K562 (cell line): ENCODE results near the gene GPATCH4. TPM values are rescaled to one million over a fixed set of nuclear protein-coding genes. Genes with fewer than 3 reads are reported as not detected.

Experiments used
- ATAC-seq: fragments of 200-7000 bp; cut with Tn5 transposase; 3 replicates; pipeline ENCODE4 v1.9.1; 2020; ENCODE audit warnings: moderate library complexity
- BruUV-seq: library from RNA; stranded (reverse); fragments of 400-500 nt; replicated peaks from 2 replicates; lab custom pipeline; 2021; lab: Mats Ljungman, UMichigan
- CTCF ChIA-PET: fragments of 300-600 bp; formaldehyde crosslinking; extraction: SDS; loops from one replicate; lab custom pipeline; 2021; ENCODE audit warnings: low intra/inter-chr PET ratio; lab: Yijun Ruan, JAX
- POLR2A ChIA-PET: fragments of 300-600, 350-650 bp; sonication (Branson Sonifier 250); formaldehyde crosslinking; extraction: SDS; loops from one replicate; lab custom pipeline; 2021; ENCODE audit warnings: antibody characterized with exemption, inconsistent platforms; lab: Yijun Ruan, JAX
- DNase-seq, 4 experiments: peaks; one replicate each; pipeline versions ENCODE4 v3.0.0 to v3.0.0-alpha.2; 2011 to 2018; ENCODE audit warnings: low spot score in 3 of 4, mixed read lengths in 3 of 4; ENCODE audit errors: extremely low read depth in 1 of 4
- FAIRE-seq: peaks from 2 replicates; lab custom pipeline; 2011; peaks lifted over from hg19 to GRCh38; lab: Jason Lieb, UNC
- H2AFZ ChIP-seq: 2 replicates; pipeline ENCODE4 v1.6.0; 2011; ENCODE audit warnings: low read depth, low read length, control low read depth, inconsistent platforms
- H3K27ac ChIP-seq: fragments of 200-600 bp; 3 replicates; pipeline ENCODE4 v1.8.0; 2011; ENCODE audit warnings: low read depth, mild to moderate bottlenecking, control low read depth, inconsistent platforms, low read length, moderate library complexity, mixed read lengths; ENCODE audit errors: extremely low read depth
- H3K27me3 ChIP-seq, 2 experiments: fragments of 300-600 bp in 1 of 2; 2 replicates in 1 of 2; 3 replicates in 1 of 2; pipeline versions ENCODE4 v1.6.0 to v1.8.0; 2011; ENCODE audit warnings: inconsistent platforms in 2 of 2, low read length in 2 of 2, mild to moderate bottlenecking in 1 of 2, mixed read lengths in 1 of 2, moderate library complexity in 1 of 2; ENCODE audit not compliant: control insufficient read depth in 2 of 2, insufficient read depth in 2 of 2
- H3K36me3 ChIP-seq: fragments of 300-600 bp; 3 replicates; pipeline ENCODE4 v1.8.0; 2011; ENCODE audit warnings: mild to moderate bottlenecking, low read length, inconsistent platforms; ENCODE audit not compliant: control insufficient read depth, insufficient read depth
- H3K4me1 ChIP-seq, 2 experiments: fragments of 200-600 bp in 1 of 2; replicated peaks in 1 of 2; 2 replicates in 1 of 2; 3 replicates in 1 of 2; pipeline versions ENCODE4 v1.5.1 to v1.8.0; 2011; ENCODE audit warnings: inconsistent platforms in 2 of 2, low read length in 2 of 2, mild to moderate bottlenecking in 1 of 2, mixed read lengths in 1 of 2, moderate library complexity in 1 of 2; ENCODE audit not compliant: control insufficient read depth in 2 of 2, insufficient read depth in 2 of 2
- H3K4me2 ChIP-seq: 2 replicates; pipeline ENCODE4 v1.6.1; 2011; ENCODE audit warnings: low read length, control low read depth, inconsistent platforms, mixed read lengths; ENCODE audit not compliant: insufficient read depth
- H3K4me3 ChIP-seq: fragments of 200-600 bp; sonication (generic), shearing (Covaris generic); 2 replicates; pipeline ENCODE4 v1.5.1; 2016; ENCODE audit warnings: control low read depth, inconsistent platforms
- H3K79me2 ChIP-seq: fragments of 200-600 bp; 3 replicates; pipeline ENCODE4 v1.8.0; 2011; ENCODE audit warnings: low read length, inconsistent platforms; ENCODE audit not compliant: control insufficient read depth, insufficient read depth
- H3K9ac ChIP-seq, 2 experiments: 2 replicates each; pipeline versions ENCODE4 v1.6.0 to v1.6.1; 2011; ENCODE audit warnings: low read depth in 2 of 2, low read length in 2 of 2, control low read depth in 1 of 2, inconsistent platforms in 1 of 2, mild to moderate bottlenecking in 1 of 2, mixed read lengths in 1 of 2; ENCODE audit not compliant: insufficient read depth in 1 of 2
- H3K9me1 ChIP-seq: one replicate; pipeline ENCODE4 v1.6.0; 2011; ENCODE audit warnings: inconsistent platforms, mild to moderate bottlenecking, low read length, moderate library complexity; ENCODE audit not compliant: control insufficient read depth, insufficient read depth
- H3K9me3 ChIP-seq: replicated peaks from 2 replicates; pipeline ENCODE4 v1.5.1; 2011; ENCODE audit warnings: low read depth, low read length, inconsistent platforms; ENCODE audit not compliant: control insufficient read depth, insufficient read depth
- H4K20me1 ChIP-seq: replicated peaks from 2 replicates; pipeline ENCODE4 v1.6.1; 2011; ENCODE audit warnings: low read length, inconsistent platforms, mixed read lengths; ENCODE audit not compliant: control insufficient read depth, insufficient read depth
- E2F3 ChIP-seq: fragments of 250-450 bp; sonication (Bioruptor Pico); IDR thresholded peaks from 2 replicates; pipeline ENCODE4 v1.4.0; 2020; ENCODE audit warnings: mild to moderate bottlenecking
- GABPB2 ChIP-seq: fragments of 250-450 bp; sonication (Bioruptor Pico); conservative IDR thresholded peaks from 2 replicates; pipeline ENCODE4 v1.5.1; 2021; ENCODE audit warnings: mild to moderate bottlenecking
- KDM1A ChIP-seq, 2 experiments: fragments of 450-650 bp; IDR thresholded peaks; 2 replicates each; pipeline ENCODE4 v1.6.1; 2016; ENCODE audit warnings: mild to moderate bottlenecking in 2 of 2
- MED1 ChIP-seq: sonication (generic); formaldehyde crosslinking; IDR thresholded peaks from 2 replicates; pipeline ENCODE4 v1.8.1; 2023; ENCODE audit warnings: missing genetic modification reagents, borderline replicate concordance
- POLR2A ChIP-seq: fragments of 450-650 bp; conservative IDR thresholded peaks from 2 replicates; pipeline ENCODE4 v1.6.1; 2016
- TRIM24 ChIP-seq, 2 experiments: fragments of 450-650 bp; IDR thresholded peaks; 2 replicates each; pipeline ENCODE4 v1.6.1; 2016
- ZBTB1 ChIP-seq: sonication (generic); formaldehyde crosslinking; IDR thresholded peaks from 2 replicates; pipeline ENCODE4 v1.8.1; 2023; ENCODE audit warnings: missing genetic modification reagents, low read depth, mild to moderate bottlenecking, borderline replicate concordance
- ZBTB17 ChIP-seq: fragments of 450-650 bp; formaldehyde crosslinking; IDR thresholded peaks from 2 replicates; pipeline ENCODE4 v1.4.0; 2020; ENCODE audit warnings: mild to moderate bottlenecking
- ZNF175 ChIP-seq: fragments of 200-800 bp; sonication (Bioruptor generic); IDR thresholded peaks from 2 replicates; pipeline ENCODE4 v1.6.1; 2016; ENCODE audit warnings: low read depth, mild to moderate bottlenecking, missing genetic modification characterization, missing compliant biosample characterization
- ZNF232 ChIP-seq: sonication (generic); formaldehyde crosslinking; IDR thresholded peaks from 2 replicates; pipeline ENCODE4 v1.8.0; 2022; ENCODE audit warnings: mild to moderate bottlenecking, missing genetic modification reagents
- ZNF239 ChIP-seq: fragments of 250-450 bp; sonication (Bioruptor Pico); IDR thresholded peaks from 2 replicates; pipeline ENCODE4 v1.4.0; 2020; ENCODE audit warnings: mild to moderate bottlenecking
- WGBS: fragments of 100-300 bp; shearing (Covaris generic); methylation state at CpG from one replicate; pipeline ENCODE4 v1.1.6; 2016; ENCODE audit warnings: low coverage, mixed read lengths; ENCODE audit not compliant: insufficient coverage; ENCODE audit errors: missing lambda C conversion rate; 5-methylcytosine and 5-hydroxymethylcytosine counted together
- in situ Hi-C: fragments of 300-500 bp; cut with MboI; formaldehyde crosslinking; loops from 4 replicates; pipeline ENCODE4 v1.15.0; 2018; ENCODE audit warnings: inconsistent platforms, mixed read lengths
- intact Hi-C: fragments of 100-400 bp; cut with micrococcal nuclease; formaldehyde crosslinking; loops from 2 replicates; pipeline ENCODE4 v1.14.2; 2022
- polyA plus RNA-seq, 8 experiments: library from polyadenylated mRNA; depleted of rRNA in 4 of 8; stranded (reverse) in 5 of 8; unstranded in 3 of 8; fragments of >200 nt; fragmentation: Nextera tagmentation in 2 of 8; fragmentation: Illumina TruSeq in 1 of 8; extraction: Ambion mirVana in 2 of 8; extraction: Trizol in 1 of 8; gene quantifications; 2 replicates each; pipeline versions ENCODE4 v1.2.1 to v1.2.3, GENCODE V29; 2011 to 2014; ENCODE audit warnings: inconsistent platforms in 1 of 8, missing spikeins in 1 of 8
- total RNA-seq, 7 experiments: library from RNA; depleted of rRNA in 6 of 7; stranded (reverse); fragments of >200 nt in 6 of 7; fragmentation: Illumina TruSeq in 2 of 7; extraction: Trizol in 2 of 7; gene quantifications; 2 replicates each; pipeline versions ENCODE4 v1.2.1 to v1.2.3, GENCODE V29; 2011 to 2021; ENCODE audit warnings: low replicate concordance in 1 of 7
- TF ChIP-seq, protein P1 (sequence below): sonication (generic); formaldehyde crosslinking; IDR thresholded peaks from 2 replicates; pipeline ENCODE4 v1.8.1; 2023; ENCODE audit warnings: mild to moderate bottlenecking, missing genetic modification reagents
- TF ChIP-seq, protein P2 (sequence below): fragments of 450-650 bp; IDR thresholded peaks from 2 replicates; pipeline ENCODE4 v1.6.1; 2016; ENCODE audit warnings: mild to moderate bottlenecking
- TF ChIP-seq, protein P3 (sequence below): fragments of 250-450 bp; sonication (Bioruptor Pico); IDR thresholded peaks from 2 replicates; pipeline ENCODE4 v1.9.0; 2021; ENCODE audit warnings: mild to moderate bottlenecking

Gene GPATCH4
- total and polyA plus RNA-seq, 9 of the 15 experiments (the other 6 are each of a cell fraction or from before 2014, with no cell fraction given) = 43.7 to 105 (median 76.5) TPM

DNA sequence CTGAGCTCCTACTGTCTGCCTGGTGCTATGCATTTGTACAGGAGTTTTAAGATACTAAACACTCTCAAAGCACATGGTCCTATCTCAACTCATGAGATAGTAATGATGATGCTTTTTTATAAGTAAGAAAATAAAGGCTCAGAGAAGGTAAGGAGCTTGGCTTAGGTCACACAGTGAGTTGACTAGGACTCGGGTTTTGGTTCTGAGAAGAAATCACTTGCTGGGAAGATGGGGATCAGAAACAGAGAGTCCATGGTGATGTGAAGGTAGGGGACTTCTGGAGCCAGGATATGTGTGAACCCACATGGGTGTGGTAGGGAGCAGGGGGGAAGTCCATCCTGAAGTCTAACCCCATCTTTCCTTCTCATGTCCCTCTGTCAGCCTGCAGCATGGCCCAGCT is 44.4 kb upstream of the GPATCH4 start:
- TF ChIP-seq MED1 (CRISPR knock-in tag) = no peak
- TF ChIP-seq POLR2A = 0 out of 2 replicates have a peak, but pooled peaks have one; percentile 3
- TF ChIP-seq E2F3 (CRISPR knock-in tag) = no peak
- H3K27ac ChIP-seq = no peak overlapping the region
- FAIRE-seq (no peak), DNase-seq (no peak), ATAC-seq (no peak)
- H3K79me2 ChIP-seq = no peaks in the 10 kb centered on the region
- H3K4me1 ChIP-seq = peaks cover 0 to 30% of the 10 kb centered on the region in 2 experiments; a peak in 3 of 5 replicates
- peaks cover 55% of the 10 kb centered on the region for H3K36me3 ChIP-seq
- intact Hi-C loops = no loop called here
- no peak overlapping the region for H2AFZ ChIP-seq
- H4K20me1 ChIP-seq = peaks cover 57% of the 10 kb centered on the region
- ChIA-PET POLR2A (interaction anchor here (3.4 kb wide), 1 partner anchor 15 kb away, joined by 21 read pairs; no protein-coding TSS in a partner anchor), CTCF (no interaction called here)
- H3K9me3 ChIP-seq = no peaks in the 10 kb centered on the region
- in situ Hi-C loops = no loop called here
- H3K27me3 ChIP-seq = no peaks in the 10 kb centered on the region
- 79% methylated on average over 1 of the region's 1 CpG for WGBS
- H3K4me2 ChIP-seq = no peak overlapping the region
- BruUV-seq = no TSS peak
- H3K9ac ChIP-seq = no peak overlapping the region; a peak in 1 of 4 replicates
- H3K9me1 ChIP-seq = no peaks in the 10 kb centered on the region
- no peak overlapping the region for H3K4me3 ChIP-seq

DNA sequence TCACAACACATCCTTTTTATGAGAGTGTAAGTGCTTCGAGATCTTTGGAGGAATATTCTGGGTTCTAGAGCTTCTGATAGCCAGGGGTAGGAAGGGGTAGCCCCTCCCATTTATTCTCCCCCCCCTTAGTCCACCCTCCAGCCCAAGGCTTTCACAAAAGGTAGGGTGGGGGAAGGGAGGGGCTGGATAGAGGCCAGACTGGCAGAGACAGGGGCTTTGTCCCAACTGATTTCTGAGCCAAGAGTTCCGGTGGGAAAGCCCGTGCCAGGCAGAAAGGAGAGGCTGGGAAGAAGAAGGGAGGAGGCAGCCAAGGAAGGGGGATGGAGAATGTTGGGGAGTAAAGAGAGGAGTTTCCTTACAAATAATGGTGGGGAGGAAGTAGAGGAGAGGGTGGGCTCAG is 43.8 kb upstream of the GPATCH4 start:
- no peak overlapping the region for H2AFZ ChIP-seq
- intact Hi-C loops = no loop called here
- no TSS peak for BruUV-seq
- DNase-seq (no peak), FAIRE-seq (no peak), ATAC-seq (no peak)
- ChIA-PET POLR2A (interaction anchor here (1.6 to 3.4 kb wide), 3 partner anchors 8 to 21 kb away, joined by 6 to 21 read pairs (median 14); no protein-coding TSS in a partner anchor), CTCF (no interaction called here)
- no peaks in the 10 kb centered on the region for H3K79me2 ChIP-seq
- 0 out of 4 replicates have a peak overlapping the region, but pooled peaks of 1 of the 2 experiments have one; percentile 24 for H3K9ac ChIP-seq
- in situ Hi-C loops = no loop called here
- no peaks in the 10 kb centered on the region for H3K9me3 ChIP-seq
- H3K36me3 ChIP-seq = peaks cover 55% of the 10 kb centered on the region
- H4K20me1 ChIP-seq = peaks cover 51% of the 10 kb centered on the region
- no peak overlapping the region for H3K4me3 ChIP-seq
- H3K4me1 ChIP-seq = peaks cover 0 to 30% of the 10 kb centered on the region in 2 experiments; a peak in 3 of 5 replicates
- no peak overlapping the region for H3K27ac ChIP-seq
- no peaks in the 10 kb centered on the region for H3K9me1 ChIP-seq
- no peaks in the 10 kb centered on the region for H3K27me3 ChIP-seq
- H3K4me2 ChIP-seq = no peak overlapping the region
- WGBS = 70% methylated on average over 3 of the region's 3 CpGs
- TF ChIP-seq ZBTB1 (CRISPR knock-in tag) = no peak
- TF ChIP-seq ZNF175 (CRISPR knock-in tag) = no peak
- no peak for TF ChIP-seq KDM1A (IDR thresholded peaks at IDR 0.05)
- TF ChIP-seq, protein P1, sequence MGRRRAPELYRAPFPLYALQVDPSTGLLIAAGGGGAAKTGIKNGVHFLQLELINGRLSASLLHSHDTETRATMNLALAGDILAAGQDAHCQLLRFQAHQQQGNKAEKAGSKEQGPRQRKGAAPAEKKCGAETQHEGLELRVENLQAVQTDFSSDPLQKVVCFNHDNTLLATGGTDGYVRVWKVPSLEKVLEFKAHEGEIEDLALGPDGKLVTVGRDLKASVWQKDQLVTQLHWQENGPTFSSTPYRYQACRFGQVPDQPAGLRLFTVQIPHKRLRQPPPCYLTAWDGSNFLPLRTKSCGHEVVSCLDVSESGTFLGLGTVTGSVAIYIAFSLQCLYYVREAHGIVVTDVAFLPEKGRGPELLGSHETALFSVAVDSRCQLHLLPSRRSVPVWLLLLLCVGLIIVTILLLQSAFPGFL (CRISPR knock-in tag) = no peak
- TF ChIP-seq ZNF239 = no peak
- no peak for TF ChIP-seq TRIM24 (IDR thresholded peaks at IDR 0.05)
- no peak for TF ChIP-seq ZBTB17 (CRISPR knock-in tag)
- TF ChIP-seq, protein P2, sequence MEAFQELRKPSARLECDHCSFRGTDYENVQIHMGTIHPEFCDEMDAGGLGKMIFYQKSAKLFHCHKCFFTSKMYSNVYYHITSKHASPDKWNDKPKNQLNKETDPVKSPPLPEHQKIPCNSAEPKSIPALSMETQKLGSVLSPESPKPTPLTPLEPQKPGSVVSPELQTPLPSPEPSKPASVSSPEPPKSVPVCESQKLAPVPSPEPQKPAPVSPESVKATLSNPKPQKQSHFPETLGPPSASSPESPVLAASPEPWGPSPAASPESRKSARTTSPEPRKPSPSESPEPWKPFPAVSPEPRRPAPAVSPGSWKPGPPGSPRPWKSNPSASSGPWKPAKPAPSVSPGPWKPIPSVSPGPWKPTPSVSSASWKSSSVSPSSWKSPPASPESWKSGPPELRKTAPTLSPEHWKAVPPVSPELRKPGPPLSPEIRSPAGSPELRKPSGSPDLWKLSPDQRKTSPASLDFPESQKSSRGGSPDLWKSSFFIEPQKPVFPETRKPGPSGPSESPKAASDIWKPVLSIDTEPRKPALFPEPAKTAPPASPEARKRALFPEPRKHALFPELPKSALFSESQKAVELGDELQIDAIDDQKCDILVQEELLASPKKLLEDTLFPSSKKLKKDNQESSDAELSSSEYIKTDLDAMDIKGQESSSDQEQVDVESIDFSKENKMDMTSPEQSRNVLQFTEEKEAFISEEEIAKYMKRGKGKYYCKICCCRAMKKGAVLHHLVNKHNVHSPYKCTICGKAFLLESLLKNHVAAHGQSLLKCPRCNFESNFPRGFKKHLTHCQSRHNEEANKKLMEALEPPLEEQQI = no peak
- TF ChIP-seq, protein P3, sequence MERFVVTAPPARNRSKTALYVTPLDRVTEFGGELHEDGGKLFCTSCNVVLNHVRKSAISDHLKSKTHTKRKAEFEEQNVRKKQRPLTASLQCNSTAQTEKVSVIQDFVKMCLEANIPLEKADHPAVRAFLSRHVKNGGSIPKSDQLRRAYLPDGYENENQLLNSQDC (CRISPR knock-in tag) = no peak
- TF ChIP-seq ZNF232 (CRISPR knock-in tag) = no peak
- TF ChIP-seq GABPB2 (CRISPR knock-in tag) = no peak
